DOHH2 (cell line): ENCODE measurements around the gene MED26.
A peak's percentile ranks its signal among the peaks of the same experiment; 100 is the strongest.

ENCODE experiments used
- H3F3A ChIP-seq: fragments of 200-600 bp; sonication (generic), shearing (Covaris generic); 2 replicates; pipeline ENCODE4 v1.6.0; 2016; ENCODE audit warnings: antibody characterized with exemption, mild to moderate bottlenecking; ENCODE audit not compliant: control insufficient read depth, insufficient read depth
- H3K27ac ChIP-seq: fragments of 200-600 bp; sonication (generic); 2 replicates; pipeline ENCODE4 v1.5.1; 2014; ENCODE audit warnings: low read depth, mild to moderate bottlenecking, low read length, moderate library complexity
- H3K27me3 ChIP-seq: fragments of 200-600 bp; sonication (generic); 2 replicates; pipeline ENCODE4 v1.6.1; 2014; ENCODE audit warnings: mild to moderate bottlenecking, low read length, mixed read lengths; ENCODE audit not compliant: control insufficient read depth
- H3K36me3 ChIP-seq: fragments of 200-600 bp; sonication (generic); 2 replicates; pipeline ENCODE4 v1.6.1; 2014; ENCODE audit warnings: mild to moderate bottlenecking, low read length, moderate library complexity, mixed read lengths; ENCODE audit not compliant: control insufficient read depth
- H3K4me1 ChIP-seq: fragments of 200-600 bp; sonication (generic); 2 replicates; pipeline ENCODE4 v1.6.1; 2014; ENCODE audit warnings: mild to moderate bottlenecking, low read length, mixed read lengths; ENCODE audit not compliant: control insufficient read depth
- H3K4me2 ChIP-seq: fragments of 200-600 bp; sonication (generic); 2 replicates; pipeline ENCODE4 v1.6.0; 2014; ENCODE audit warnings: mild to moderate bottlenecking, low read length, moderate library complexity
- H3K4me3 ChIP-seq: fragments of 200-600 bp; sonication (generic); 2 replicates; pipeline ENCODE4 v1.5.1; 2014; ENCODE audit warnings: mild to moderate bottlenecking, low read length, mixed read lengths
- H3K79me2 ChIP-seq: fragments of 200-600 bp; sonication (generic); 2 replicates; pipeline ENCODE4 v1.6.1; 2014; ENCODE audit warnings: mild to moderate bottlenecking, low read length, mixed read lengths; ENCODE audit not compliant: control insufficient read depth
- H3K9me2 ChIP-seq: fragments of 200-600 bp; sonication (generic); replicated peaks from 2 replicates; pipeline ENCODE4 v1.6.1; 2014; ENCODE audit warnings: mild to moderate bottlenecking, low read length, mixed read lengths; ENCODE audit not compliant: control insufficient read depth
- H3K9me3 ChIP-seq: fragments of 200-600 bp; sonication (generic); 2 replicates; pipeline ENCODE4 v1.6.1; 2014; ENCODE audit warnings: antibody characterized with exemption, low read length, mixed read lengths; ENCODE audit not compliant: control insufficient read depth, insufficient read depth
- H4K20me1 ChIP-seq: fragments of 200-600 bp; sonication (generic); 2 replicates; pipeline ENCODE4 v1.6.0; 2014; ENCODE audit warnings: low read depth, mild to moderate bottlenecking, antibody characterized with exemption, low read length, moderate library complexity; ENCODE audit not compliant: control insufficient read depth, insufficient read depth
- CTCF ChIP-seq: fragments of 200-600 bp; sonication (generic); IDR thresholded peaks from one replicate; pipeline ENCODE4 v1.5.1; 2014; ENCODE audit warnings: antibody characterized with exemption, mild to moderate bottlenecking, low read depth, low read length; ENCODE audit not compliant: poor library complexity, severe bottlenecking
- EZH2phosphoT487 ChIP-seq: fragments of 200-600 bp; sonication (generic); IDR thresholded peaks from 2 replicates; pipeline ENCODE4 v1.6.1; 2017; ENCODE audit warnings: borderline replicate concordance, mild to moderate bottlenecking, antibody characterized with exemption, low read length, moderate library complexity, mixed read lengths

The MED26 gene

GRCh38 chr19:16624236-16624635 is 3.8 kb downstream of the MED26 start:
- H3K4me2 ChIP-seq, result 0 out of 2 replicates have a peak overlapping the region, but pooled peaks have one; percentile 23
- peaks cover 63% of the 10 kb centered on the region for H4K20me1 ChIP-seq

GRCh38 chr19:16623576-16623975 is 4.4 kb downstream of the MED26 start:
- H3K4me2 ChIP-seq, result peak overlapping the region; percentile 23; the same call in 1 of the 2 replicates
- no peak overlapping the region for H3K27ac ChIP-seq
- H4K20me1 ChIP-seq, result peaks cover 69% of the 10 kb centered on the region
- no peaks in the 10 kb centered on the region for H3K9me2 ChIP-seq
- no peaks in the 10 kb centered on the region for H3K9me3 ChIP-seq
- H3K27me3 ChIP-seq, result no peaks in the 10 kb centered on the region
- peaks cover 94% of the 10 kb centered on the region for H3K79me2 ChIP-seq
- TF ChIP-seq CTCF, result peak; percentile 59
- TF ChIP-seq EZH2phosphoT487, result no peak
- no peaks in the 10 kb centered on the region; the same call in 1 of the 2 replicates for H3F3A ChIP-seq
- peaks cover 77% of the 10 kb centered on the region for H3K36me3 ChIP-seq
- H3K4me3 ChIP-seq, result no peak overlapping the region
- peaks cover 67% of the 10 kb centered on the region for H3K4me1 ChIP-seq

More at GRCh38 chr19:16624236-16624635, 3.8 kb downstream of the MED26 start:
- Histone ChIP-seq H3K9me3 (no peaks in the 10 kb centered on the region), H3K79me2 (peaks cover 88% of the 10 kb centered on the region), H3K27ac (no peak overlapping the region), H3F3A (peaks cover 6% of the 10 kb centered on the region), H3K36me3 (peaks cover 76% of the 10 kb centered on the region), H3K27me3 (no peaks in the 10 kb centered on the region), H3K4me3 (no peak overlapping the region), H3K4me1 (peaks cover 65% of the 10 kb centered on the region), H3K9me2 (no peaks in the 10 kb centered on the region)
- TF ChIP-seq CTCF (no peak), EZH2phosphoT487 (no peak)

GRCh38 chr19:16623066-16623465 is 4.9 kb downstream of the MED26 start:
- Histone ChIP-seq H3K4me1 (peaks cover 72% of the 10 kb centered on the region), H3K9me3 (no peaks in the 10 kb centered on the region), H3K36me3 (peaks cover 78% of the 10 kb centered on the region), H3K9me2 (no peaks in the 10 kb centered on the region), H3K27ac (no peak overlapping the region), H3K79me2 (peaks cover 99% of the 10 kb centered on the region), H3K4me3 (no peak overlapping the region), H3K4me2 (no peak overlapping the region), H3K27me3 (no peaks in the 10 kb centered on the region), H4K20me1 (peaks cover 73% of the 10 kb centered on the region), H3F3A (no peaks in the 10 kb centered on the region)
- TF ChIP-seq CTCF (no peak), EZH2phosphoT487 (no peak)
